Osteoblast (primary cell): ENCODE measurements around the gene ZNF148. TPM values are rescaled to one million over a fixed set of nuclear protein-coding genes. Genes with fewer than 3 reads are reported as not detected.

Experiments
- DNase-seq: peaks from one replicate; pipeline ENCODE4 v3.0.0; 2011; ENCODE audit warnings: low spot score, mixed read lengths; ENCODE audit not compliant: insufficient read length; ENCODE audit errors: missing footprints
- H2AFZ ChIP-seq: 2 replicates; pipeline ENCODE4 v1.6.0; 2011; ENCODE audit warnings: mild to moderate bottlenecking, low read length
- H3K27ac ChIP-seq: 2 replicates; pipeline ENCODE4 v1.5.1; 2011; ENCODE audit warnings: mild to moderate bottlenecking, low read depth, low read length, moderate library complexity
- H3K27me3 ChIP-seq: 2 replicates; pipeline ENCODE4 v1.6.0; 2012; ENCODE audit warnings: mild to moderate bottlenecking, control low read depth, inconsistent platforms, low read length, moderate library complexity; ENCODE audit not compliant: insufficient read depth
- H3K36me3 ChIP-seq: 2 replicates; pipeline ENCODE4 v1.5.1; 2011; ENCODE audit warnings: mild to moderate bottlenecking, low read length, control low read depth, moderate library complexity; ENCODE audit not compliant: insufficient read depth
- H3K4me1 ChIP-seq: 2 replicates; pipeline ENCODE4 v1.5.1; 2011; ENCODE audit warnings: mild to moderate bottlenecking, low read length, control low read depth, moderate library complexity; ENCODE audit not compliant: insufficient read depth
- H3K4me2 ChIP-seq: 2 replicates; pipeline ENCODE4 v1.6.0; 2011; ENCODE audit warnings: mild to moderate bottlenecking, low read length; ENCODE audit not compliant: insufficient read depth
- H3K4me3 ChIP-seq: fragments of 200-600 bp; sonication (generic); 3 replicates; pipeline ENCODE4 v1.5.1; 2012; ENCODE audit warnings: mild to moderate bottlenecking, low read length, inconsistent platforms; ENCODE audit not compliant: insufficient read depth
- H3K79me2 ChIP-seq: 2 replicates; pipeline ENCODE4 v1.6.0; 2012; ENCODE audit warnings: mild to moderate bottlenecking, low read length, control low read depth, inconsistent platforms; ENCODE audit not compliant: insufficient read depth
- H3K9me3 ChIP-seq: 2 replicates; pipeline ENCODE4 v1.5.1; 2011; ENCODE audit warnings: low read depth, low read length, control low read depth
- H4K20me1 ChIP-seq: 2 replicates; pipeline ENCODE4 v1.6.0; 2012; ENCODE audit warnings: mild to moderate bottlenecking, low read length, control low read depth; ENCODE audit not compliant: insufficient read depth
- total RNA-seq: library from RNA; depleted of rRNA; stranded (reverse); fragments of >200 nt; gene quantifications from 2 replicates; pipeline ENCODE4 v1.2.3, GENCODE V29; 2012
- TF ChIP-seq, protein P1 (sequence below): IDR thresholded peaks from 2 replicates; pipeline ENCODE4 v1.5.1; 2011; ENCODE audit warnings: mild to moderate bottlenecking, low read depth, low read length, moderate library complexity; ENCODE audit errors: extremely low read depth

Gene ZNF148
- total RNA-seq, 1 donor: 38.4 TPM

DNA sequence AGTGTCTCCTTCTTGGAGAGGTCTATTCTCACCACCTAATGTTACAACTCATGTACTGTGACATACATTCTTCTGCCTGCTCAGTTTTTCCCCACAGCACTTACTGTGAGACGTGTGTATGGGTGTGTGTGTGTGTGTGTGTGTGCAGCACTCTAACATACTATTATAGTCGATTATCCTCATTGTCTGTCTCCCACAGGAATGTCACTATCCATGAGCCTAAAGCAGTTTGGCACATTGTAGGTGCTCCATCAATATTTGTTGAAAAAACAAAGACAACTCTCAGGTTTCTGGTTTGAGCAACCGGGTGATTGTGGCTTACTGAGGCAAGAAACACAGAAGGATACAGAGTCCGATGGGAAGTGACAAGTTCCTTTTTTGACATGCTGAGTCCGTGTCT, 8.6 kb upstream of the ZNF148 start:
- Histone ChIP-seq H3K9me3 (no peaks in the 10 kb centered on the region), H3K36me3 (no peaks in the 10 kb centered on the region), H3K4me2 (no peak overlapping the region), H3K4me3 (no peak overlapping the region), H3K27me3 (no peaks in the 10 kb centered on the region), H3K27ac (no peak overlapping the region), H4K20me1 (no peaks in the 10 kb centered on the region), H3K4me1 (peaks cover 19% of the 10 kb centered on the region), H2AFZ (no peak overlapping the region), H3K79me2 (no peaks in the 10 kb centered on the region)
- no peak for DNase-seq
- TF ChIP-seq, protein P1, sequence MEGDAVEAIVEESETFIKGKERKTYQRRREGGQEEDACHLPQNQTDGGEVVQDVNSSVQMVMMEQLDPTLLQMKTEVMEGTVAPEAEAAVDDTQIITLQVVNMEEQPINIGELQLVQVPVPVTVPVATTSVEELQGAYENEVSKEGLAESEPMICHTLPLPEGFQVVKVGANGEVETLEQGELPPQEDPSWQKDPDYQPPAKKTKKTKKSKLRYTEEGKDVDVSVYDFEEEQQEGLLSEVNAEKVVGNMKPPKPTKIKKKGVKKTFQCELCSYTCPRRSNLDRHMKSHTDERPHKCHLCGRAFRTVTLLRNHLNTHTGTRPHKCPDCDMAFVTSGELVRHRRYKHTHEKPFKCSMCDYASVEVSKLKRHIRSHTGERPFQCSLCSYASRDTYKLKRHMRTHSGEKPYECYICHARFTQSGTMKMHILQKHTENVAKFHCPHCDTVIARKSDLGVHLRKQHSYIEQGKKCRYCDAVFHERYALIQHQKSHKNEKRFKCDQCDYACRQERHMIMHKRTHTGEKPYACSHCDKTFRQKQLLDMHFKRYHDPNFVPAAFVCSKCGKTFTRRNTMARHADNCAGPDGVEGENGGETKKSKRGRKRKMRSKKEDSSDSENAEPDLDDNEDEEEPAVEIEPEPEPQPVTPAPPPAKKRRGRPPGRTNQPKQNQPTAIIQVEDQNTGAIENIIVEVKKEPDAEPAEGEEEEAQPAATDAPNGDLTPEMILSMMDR: no peak

DNA sequence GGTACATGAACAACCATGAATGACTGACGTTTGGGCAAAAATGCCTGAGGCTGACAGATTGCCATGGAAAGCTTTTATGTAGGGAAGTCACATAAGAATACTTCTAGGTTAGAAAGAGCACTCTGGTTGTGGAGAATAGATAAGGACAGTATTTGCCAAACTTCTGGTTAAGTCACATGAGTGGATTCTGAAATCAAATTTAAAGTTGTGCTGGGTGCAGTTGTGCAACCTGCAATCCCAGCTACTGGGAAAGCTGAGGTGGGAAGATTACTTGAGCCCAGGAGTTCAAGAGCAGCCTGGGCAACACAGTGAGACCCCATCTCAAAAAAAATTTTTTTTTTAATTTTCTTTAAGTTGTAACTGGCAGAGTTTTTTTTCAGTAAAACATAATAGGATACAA, 7.2 kb upstream of the ZNF148 start:
- H2AFZ ChIP-seq: no peak overlapping the region
- H3K27ac ChIP-seq: no peak overlapping the region
- no peaks in the 10 kb centered on the region for H3K36me3 ChIP-seq
- H3K4me3 ChIP-seq: no peak overlapping the region
- H3K27me3 ChIP-seq: no peaks in the 10 kb centered on the region
- no peaks in the 10 kb centered on the region for H3K79me2 ChIP-seq
- DNase-seq: no peak
- no peaks in the 10 kb centered on the region for H3K9me3 ChIP-seq
- peaks cover 17% of the 10 kb centered on the region for H3K4me1 ChIP-seq
- no peak overlapping the region for H3K4me2 ChIP-seq
- TF ChIP-seq, protein P1: no peak
- no peaks in the 10 kb centered on the region for H4K20me1 ChIP-seq

DNA sequence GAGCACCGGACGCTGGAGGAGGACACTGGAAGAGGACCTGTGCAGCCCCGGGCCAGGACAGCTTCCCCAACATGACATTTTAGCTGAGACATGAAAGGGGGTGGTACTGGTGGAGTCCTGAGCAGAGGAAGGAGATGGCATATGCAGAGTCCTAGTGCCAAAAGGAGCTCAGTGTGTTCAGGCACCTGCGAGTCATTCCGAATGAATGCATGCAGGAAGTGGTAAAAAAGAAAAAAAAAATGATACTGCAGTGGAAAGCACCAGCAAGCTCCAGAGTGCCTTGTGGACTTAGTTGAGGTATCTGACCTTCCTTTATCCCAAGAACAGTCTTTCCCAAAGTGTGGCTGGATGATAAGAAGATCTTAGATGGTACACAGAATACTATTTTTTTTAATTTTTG, 6.6 kb upstream of the ZNF148 start:
- Histone ChIP-seq H3K36me3 (no peaks in the 10 kb centered on the region), H3K27me3 (no peaks in the 10 kb centered on the region), H3K4me2 (no peak overlapping the region), H3K27ac (no peak overlapping the region), H3K4me3 (no peak overlapping the region), H3K79me2 (no peaks in the 10 kb centered on the region), H4K20me1 (no peaks in the 10 kb centered on the region), H3K9me3 (no peaks in the 10 kb centered on the region), H3K4me1 (peaks cover 13% of the 10 kb centered on the region), H2AFZ (no peak overlapping the region)
- no peak for DNase-seq
- TF ChIP-seq, protein P1: no peak

DNA sequence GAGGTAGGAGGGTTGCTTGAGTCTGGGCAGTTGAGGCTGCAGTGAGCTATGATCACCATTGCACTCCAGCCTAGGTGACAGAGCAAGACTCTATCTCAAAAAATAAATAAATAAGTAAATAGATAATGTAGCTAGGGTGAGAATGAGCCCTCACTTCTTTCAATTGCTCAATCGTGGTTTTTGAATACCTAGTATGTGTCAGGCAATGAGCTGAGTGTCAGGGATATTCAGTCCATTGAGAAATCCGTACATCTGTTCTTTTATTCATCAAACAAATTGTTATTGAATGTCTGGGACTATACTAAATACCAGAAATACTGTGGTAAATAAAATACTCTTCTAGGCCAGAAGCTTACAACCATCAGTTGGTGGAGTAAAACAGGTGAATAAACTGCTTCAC, 6.2 kb upstream of the ZNF148 start:
- Histone ChIP-seq H3K79me2 (no peaks in the 10 kb centered on the region), H3K9me3 (no peaks in the 10 kb centered on the region), H4K20me1 (no peaks in the 10 kb centered on the region), H3K4me3 (no peak overlapping the region), H3K27ac (no peak overlapping the region), H3K4me2 (no peak overlapping the region), H2AFZ (no peak overlapping the region), H3K27me3 (no peaks in the 10 kb centered on the region), H3K4me1 (peaks cover 10% of the 10 kb centered on the region), H3K36me3 (no peaks in the 10 kb centered on the region)
- no peak for DNase-seq
- TF ChIP-seq, protein P1: no peak
